GM19455 (cell line): ENCODE data around the gene PABPC1L2A.
"Not testable (repeated sequence)": the region's sequence is repeated elsewhere in the genome, so short reads cannot be mapped to it uniquely, and the experiment has no call there.

ENCODE experiments used
- ATAC-seq: cut with Tn5 transposase; IDR thresholded peaks from one replicate; pipeline ENCODE4 v1.9.1; 2021; ENCODE audit not compliant: unreplicated experiment

PABPC1L2A gene

DNA sequence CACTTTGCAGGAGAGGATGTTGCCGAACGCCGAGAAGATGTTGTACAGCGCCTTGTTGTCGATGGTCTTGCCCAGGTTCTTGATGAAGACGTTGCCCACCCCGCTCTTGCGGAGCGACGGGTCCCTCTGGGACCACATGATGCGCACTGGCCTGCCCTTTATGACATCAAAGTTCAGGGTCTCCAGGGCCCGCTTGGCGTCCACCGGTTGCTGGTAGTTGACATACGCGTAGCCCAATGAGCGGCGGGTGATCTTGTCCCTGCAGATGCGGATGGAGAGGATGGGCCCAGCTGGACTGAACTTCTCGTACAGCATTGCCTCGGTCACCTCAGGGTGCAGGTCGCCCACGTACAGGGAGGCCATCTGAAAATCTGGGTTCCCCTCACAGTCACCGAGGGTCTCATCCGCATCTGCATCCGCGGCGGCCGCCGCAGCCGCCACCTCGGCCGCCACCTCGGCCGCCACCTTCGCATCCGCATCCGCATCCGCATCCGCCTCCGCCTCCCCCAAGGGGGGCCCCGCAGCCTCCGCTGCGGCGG lies at the start of gene PABPC1L2A:
Gene PABPC1L2A, minus strand, starts transcription at position 489 of the 539 bp plus-strand sequence. Its CDS starts 126 bp downstream, at position 363.
- ATAC-seq, result not testable (repeated sequence)

DNA sequence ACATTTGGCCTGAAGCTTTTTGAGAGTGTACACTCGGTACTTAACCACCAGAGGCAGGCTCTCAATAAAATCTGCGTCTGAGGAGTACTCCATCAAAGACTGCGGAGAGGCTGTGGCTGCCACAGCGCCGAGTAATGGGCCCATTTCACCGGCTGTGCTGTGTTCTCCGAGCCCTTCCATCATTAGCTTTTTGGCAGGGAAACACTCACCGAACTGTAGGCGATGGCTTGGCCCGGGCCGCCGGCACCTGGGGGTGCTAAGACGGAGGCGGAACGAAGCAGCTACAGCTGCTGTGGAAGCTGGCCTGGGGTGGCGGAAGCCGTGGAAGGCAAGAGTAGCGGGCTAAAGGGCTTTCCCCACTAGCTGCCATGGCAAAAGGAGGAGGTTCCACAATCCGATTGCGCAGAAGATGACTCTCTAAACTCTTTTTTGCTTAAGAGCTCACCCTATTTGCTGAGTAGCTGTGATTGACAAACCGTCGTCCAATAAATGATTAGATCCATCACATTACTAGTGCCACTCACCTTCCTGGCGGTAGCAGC lies 48.5 kb upstream of the PABPC1L2A start:
- ATAC-seq, result no peak

DNA sequence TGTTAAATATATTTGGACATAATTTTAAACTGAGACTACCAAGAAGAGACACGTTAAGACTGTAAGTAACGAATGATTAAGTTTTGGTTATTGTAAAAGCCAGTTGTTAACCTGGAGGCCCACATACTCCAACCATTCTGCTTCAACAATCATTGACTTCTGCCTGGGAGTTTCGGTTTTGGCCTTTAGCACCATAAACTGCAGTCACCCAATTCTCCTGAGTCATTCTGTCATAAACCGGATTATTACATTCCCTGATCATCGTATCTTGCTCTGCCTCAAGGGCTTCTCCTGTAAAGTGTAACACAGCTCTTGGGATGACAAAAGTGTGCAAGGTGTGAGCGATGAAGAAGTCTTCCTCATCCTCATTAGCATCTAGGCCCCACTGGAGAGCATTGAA lies 46.9 kb upstream of the PABPC1L2A start:
- no peak for ATAC-seq

DNA sequence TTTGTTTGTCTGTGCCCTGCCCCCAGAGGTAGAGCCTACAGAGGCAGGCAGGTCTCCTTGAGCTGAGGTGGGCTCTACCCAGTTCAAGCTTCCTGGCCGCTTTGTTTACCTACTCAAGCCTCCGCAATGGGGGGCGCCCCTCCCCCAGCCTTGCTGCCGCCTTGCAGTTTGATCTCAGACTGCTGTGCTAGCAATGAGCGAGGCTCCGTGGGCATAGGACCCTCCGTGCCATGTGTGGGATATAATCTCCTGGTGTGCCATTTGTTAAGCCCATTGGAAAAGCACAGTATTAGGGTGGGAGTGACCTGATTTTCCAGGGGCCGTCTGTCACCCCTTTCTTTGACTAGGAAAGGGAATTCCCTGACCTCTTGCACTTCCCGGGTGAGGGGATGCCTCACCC lies 20.2 kb upstream of the PABPC1L2A start:
- ATAC-seq, result not testable (repeated sequence)

DNA sequence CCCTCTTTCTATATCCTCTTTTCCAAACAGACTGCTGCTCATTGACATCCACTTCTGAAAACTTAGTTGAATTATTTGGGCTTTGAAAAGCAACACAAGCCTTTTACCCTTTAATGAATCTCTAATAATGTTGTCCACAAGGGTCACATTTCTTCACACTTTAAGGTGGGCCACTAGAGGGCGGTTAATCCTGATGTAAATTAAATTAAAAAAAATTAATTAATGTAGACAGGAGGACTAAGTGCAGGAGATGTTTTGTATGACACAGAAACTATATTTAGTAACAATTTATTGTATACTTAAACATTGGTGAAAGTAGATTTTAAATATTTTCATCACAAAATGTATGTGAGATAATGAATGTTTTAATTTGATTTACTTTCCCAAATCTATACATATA lies 7.5 kb upstream of the PABPC1L2A start:
- ATAC-seq, result not testable (repeated sequence)

DNA sequence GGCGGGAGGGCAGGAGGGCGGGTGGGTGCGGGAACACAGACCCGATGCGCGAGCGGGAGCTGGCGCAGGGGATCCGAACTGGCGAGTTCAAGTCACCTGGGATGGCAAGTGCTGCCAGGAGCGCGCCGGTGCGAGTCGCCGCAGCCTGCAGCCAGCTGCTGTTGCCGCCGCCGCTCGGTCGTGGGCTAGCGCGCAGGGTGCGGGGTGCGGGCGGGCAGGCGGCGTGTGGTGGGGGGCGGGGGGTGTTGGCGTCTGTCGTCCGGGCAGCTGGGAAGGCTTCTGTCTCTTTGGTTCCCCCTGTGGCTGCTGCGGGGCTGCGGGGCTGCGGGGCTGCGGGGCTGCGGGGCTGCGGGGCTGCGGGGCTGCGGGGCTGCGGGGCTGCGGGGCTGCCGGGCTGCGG lies 572 bp upstream of the PABPC1L2A start:
- ATAC-seq, result not testable (repeated sequence)

DNA sequence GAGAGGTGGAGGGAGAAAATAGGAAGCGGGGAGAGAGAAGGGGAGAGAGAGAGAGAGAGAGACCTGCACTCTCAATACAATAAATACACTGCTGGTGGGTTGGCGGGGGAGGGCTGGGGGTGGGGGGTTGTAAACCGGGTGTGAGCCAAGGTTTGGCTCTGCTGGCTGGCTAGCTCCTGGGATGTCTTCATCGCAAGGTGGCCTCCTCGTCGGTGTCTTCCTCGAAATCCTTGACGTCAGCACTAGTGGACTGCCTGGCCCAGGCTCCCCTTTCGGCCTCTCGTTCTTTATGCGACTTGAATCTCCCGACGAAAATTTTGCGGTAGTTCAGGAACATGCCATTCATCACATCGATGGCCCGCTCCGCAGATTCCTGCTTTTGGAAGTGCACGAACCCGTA lies 715 bp downstream of the PABPC1L2A start:
- not testable (repeated sequence) for ATAC-seq

DNA sequence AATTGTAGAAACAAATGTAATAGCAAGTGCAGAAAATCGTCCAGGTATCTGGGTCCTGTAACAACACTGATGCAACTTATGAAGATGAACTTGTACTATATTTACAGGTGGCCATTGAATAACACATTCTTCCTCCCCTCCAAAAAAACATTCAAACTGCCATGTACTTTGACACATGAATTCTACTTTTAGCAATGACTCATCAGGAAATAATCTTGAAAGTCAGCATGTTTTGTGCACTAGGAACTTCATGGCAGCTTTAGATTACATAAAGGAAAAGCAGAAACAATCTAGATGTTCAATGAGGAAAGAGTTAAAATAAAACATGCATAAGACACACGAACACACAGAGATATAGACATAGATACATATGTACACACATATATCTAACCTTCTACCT lies 2.5 kb downstream of the PABPC1L2A start:
- ATAC-seq, result no peak

DNA sequence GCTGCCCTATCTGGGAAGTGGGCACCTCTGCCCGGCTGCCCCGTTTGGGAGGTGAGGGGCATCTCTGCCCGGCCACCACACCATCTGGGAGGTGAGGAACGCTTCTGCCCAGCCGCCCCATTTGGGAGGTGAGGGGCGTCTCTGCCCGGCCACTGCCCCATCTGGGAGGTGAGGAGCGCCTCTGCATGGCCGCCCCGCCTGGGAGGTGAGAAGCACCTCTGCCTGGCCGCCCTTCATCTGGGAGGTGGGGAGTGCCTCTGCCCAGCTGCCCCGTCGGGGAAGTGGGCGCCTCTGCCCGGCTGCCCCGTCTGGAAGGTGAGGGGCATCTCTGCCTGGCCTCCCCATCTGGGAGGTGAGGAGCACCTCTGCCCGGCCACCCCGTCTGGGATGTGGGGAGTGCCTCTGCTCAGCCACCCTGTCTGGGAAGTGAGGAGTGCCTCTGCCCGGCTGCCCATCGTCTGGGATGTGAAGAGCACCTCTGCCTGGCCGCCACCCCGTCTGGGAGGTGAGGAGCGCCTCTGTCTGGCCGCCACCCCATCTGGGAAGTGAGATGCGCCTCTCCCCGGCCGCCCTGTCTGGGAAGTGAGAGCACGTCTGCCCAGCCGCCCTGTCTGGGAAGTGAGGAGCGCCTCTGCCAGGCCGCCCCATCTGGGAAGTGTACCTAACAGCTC lies 9.8 kb downstream of the PABPC1L2A start:
- no peak for ATAC-seq

DNA sequence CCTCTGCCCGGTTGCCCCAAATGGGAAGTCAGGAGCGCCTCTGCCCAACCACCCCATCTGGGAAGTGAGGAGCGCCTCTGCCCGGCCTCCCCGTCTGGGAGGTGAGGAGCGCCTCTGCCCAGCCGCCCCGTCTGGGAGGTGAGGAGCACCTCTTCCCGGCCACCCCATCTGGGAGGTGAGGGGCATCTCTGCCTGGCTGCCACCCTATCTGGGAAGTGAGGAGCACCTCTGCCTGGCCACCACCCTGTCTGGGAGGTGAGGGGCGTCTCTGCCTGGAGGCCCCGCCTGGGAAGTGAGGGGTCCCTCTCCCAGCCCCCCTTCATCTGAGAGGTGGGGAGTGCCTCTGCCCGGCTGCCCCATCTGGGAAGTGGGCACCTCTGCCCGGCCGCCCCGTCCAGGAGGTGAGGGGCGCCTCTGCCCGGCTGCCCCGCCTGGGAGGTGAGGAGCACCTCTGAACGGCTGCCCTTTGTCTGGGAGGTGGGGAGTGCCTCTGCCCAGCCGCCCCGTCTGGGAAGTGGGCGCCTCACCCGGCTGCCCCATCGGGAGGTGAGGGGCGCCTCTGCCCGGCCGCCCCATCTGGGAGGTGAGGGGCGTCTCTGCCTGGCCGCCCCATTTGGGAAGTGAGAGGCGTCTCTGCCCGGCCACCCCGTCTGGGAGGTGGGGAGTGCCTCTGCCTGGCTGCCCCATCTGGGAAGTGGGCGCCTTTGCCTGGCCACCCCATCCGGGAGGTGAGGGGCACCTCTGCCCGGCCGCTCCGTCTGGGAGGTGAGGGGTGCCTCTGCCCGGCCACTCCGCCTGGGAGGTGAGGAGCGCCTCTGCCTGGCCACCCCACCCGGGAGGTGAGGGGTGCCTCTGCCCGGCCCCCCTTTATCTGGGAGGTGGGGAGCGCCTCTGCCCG lies 10.6 kb downstream of the PABPC1L2A start:
- ATAC-seq, result no peak

DNA sequence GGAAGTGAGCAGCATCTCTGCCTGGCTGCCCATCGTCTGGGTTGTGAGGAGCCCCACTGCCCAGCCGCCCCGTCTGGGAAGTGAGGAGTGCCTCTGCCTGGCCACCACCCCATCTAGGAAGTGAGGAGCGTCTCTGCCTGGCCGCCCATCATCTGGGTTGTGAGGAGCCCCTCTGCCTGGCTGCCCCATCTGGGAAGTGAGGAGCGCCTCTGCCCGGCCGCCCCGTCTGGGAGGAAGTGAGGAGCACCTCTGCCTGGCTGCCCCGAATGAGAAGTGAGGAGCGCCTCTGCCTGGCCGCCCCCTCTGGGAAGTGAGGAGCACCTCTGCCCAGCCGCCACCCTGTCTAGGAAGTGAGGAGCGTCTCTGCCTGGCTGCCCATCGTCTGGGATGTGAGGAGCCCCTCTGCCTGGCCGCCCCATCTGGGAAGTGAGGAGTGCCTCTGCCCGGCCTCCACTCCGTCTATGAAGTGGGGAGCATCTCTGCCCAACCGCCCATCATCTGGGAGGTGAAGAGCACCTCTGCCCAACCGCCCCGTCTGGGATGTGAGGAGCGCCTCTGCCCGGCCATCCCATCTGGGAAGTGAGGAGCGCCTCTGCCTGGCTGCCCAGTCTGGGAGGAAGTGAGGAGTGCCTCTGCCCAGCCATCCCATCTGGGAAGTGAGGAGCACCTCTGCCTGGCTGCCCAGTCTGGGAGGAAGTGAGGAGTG lies 11.4 kb downstream of the PABPC1L2A start:
- ATAC-seq, result not testable (repeated sequence)

DNA sequence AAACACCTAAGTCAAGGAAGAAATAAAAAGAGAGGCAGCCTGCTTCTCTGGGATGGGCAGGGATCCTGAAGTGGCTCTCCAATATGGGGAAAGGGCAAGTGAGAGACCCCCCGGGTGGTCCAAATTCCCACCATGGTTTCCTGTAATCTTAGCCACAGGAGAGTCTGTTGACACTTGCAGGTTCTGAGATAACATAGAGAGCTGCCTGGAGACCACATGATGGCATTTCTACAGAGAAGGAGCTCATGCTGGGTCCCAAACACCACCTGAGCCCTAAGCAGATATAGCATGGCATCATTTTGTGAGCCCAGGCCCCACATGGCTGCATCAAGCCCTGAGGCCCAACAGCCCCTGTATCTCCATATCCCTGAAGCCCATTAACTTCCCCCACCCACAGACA lies 50.4 kb downstream of the PABPC1L2A start:
- ATAC-seq, result no peak
